Endothelial cell of umbilical vein (primary cell): ENCODE data around the gene DERL3. TPM values are rescaled to one million over a fixed set of nuclear protein-coding genes. Genes with fewer than 3 reads are reported as not detected.

Source experiments
- BruUV-seq: library from RNA; stranded (reverse); fragments of 400-500 nt; replicated peaks from 2 replicates; lab custom pipeline; 2021; lab: Mats Ljungman, UMichigan
- CTCF ChIA-PET: fragments of 300-600, 350-600 bp; sonication (Branson Sonifier 250); formaldehyde crosslinking; loops from one replicate; lab custom pipeline; 2021; ENCODE audit warnings: antibody characterized with exemption, inconsistent platforms; lab: Charles Lee
- POLR2A ChIA-PET: fragments of 300-600, 350-600 bp; sonication (Branson Sonifier 250); formaldehyde crosslinking; loops from one replicate; lab custom pipeline; 2021; ENCODE audit warnings: antibody characterized with exemption, inconsistent platforms; lab: Charles Lee
- DNase-seq: peaks from one replicate; pipeline ENCODE4 v3.0.0-alpha.2; 2011; ENCODE audit warnings: low read depth, low spot score
- FAIRE-seq: peaks from 2 replicates; lab custom pipeline; 2011; peaks lifted over from hg19 to GRCh38; lab: Jason Lieb, UNC
- H2AFZ ChIP-seq: 2 replicates; pipeline ENCODE4 v1.6.0; 2012; ENCODE audit warnings: low read depth, low read length, control low read depth, inconsistent platforms
- H3K27ac ChIP-seq: 2 replicates; pipeline ENCODE4 v1.5.1; 2011; ENCODE audit warnings: low read depth, mild to moderate bottlenecking, control low read depth, low read length, moderate library complexity; ENCODE audit not compliant: insufficient read depth
- H3K27me3 ChIP-seq, 2 experiments: 2 replicates each; pipeline versions ENCODE4 v1.6.0 to v1.6.1; 2011; ENCODE audit warnings: low read length in 2 of 2, mixed read lengths in 1 of 2; ENCODE audit not compliant: control insufficient read depth in 2 of 2, insufficient read depth in 2 of 2
- H3K36me3 ChIP-seq, 2 experiments: 2 replicates in 1 of 2; 3 replicates in 1 of 2; pipeline ENCODE4 v1.5.1; 2011; ENCODE audit warnings: low read length in 2 of 2, mild to moderate bottlenecking in 1 of 2, moderate library complexity in 1 of 2; ENCODE audit not compliant: control insufficient read depth in 2 of 2, insufficient read depth in 2 of 2; ENCODE audit errors: extremely low read depth in 1 of 2
- H3K4me1 ChIP-seq: 3 replicates; pipeline ENCODE4 v1.5.1; 2011; ENCODE audit warnings: mild to moderate bottlenecking, low read length; ENCODE audit not compliant: control insufficient read depth, insufficient read depth; ENCODE audit errors: extremely low read depth
- H3K4me2 ChIP-seq: 2 replicates; pipeline ENCODE4 v1.6.1; 2011; ENCODE audit warnings: low read length, control low read depth, mixed read lengths; ENCODE audit not compliant: insufficient read depth
- H3K4me3 ChIP-seq, 3 experiments: fragments of 200-600 bp in 1 of 3; sonication (generic), shearing (Covaris generic) in 1 of 3; replicated peaks in 1 of 3; 2 replicates each; pipeline ENCODE4 v1.5.1; 2011 to 2016; ENCODE audit warnings: control low read depth in 3 of 3, low read length in 3 of 3, mild to moderate bottlenecking in 2 of 3, inconsistent platforms in 1 of 3, low read depth in 1 of 3, moderate library complexity in 1 of 3; ENCODE audit not compliant: insufficient read depth in 1 of 3
- H3K79me2 ChIP-seq: 2 replicates; pipeline ENCODE4 v1.6.0; 2012; ENCODE audit warnings: low read length, inconsistent platforms; ENCODE audit not compliant: control insufficient read depth, insufficient read depth
- H3K9ac ChIP-seq: replicated peaks from 2 replicates; pipeline ENCODE3; 2011; ENCODE audit warnings: low read length, control low read depth; ENCODE audit not compliant: insufficient read depth; ENCODE audit errors: extremely low read depth
- H3K9me1 ChIP-seq: replicated peaks from 3 replicates; pipeline ENCODE4 v1.6.0; 2011; ENCODE audit warnings: mild to moderate bottlenecking, low read length; ENCODE audit not compliant: control insufficient read depth, insufficient read depth; ENCODE audit errors: extremely low read depth
- H3K9me3 ChIP-seq: replicated peaks from 2 replicates; pipeline ENCODE4 v1.5.1; 2012; ENCODE audit warnings: low read length, inconsistent platforms; ENCODE audit not compliant: control insufficient read depth, insufficient read depth
- H4K20me1 ChIP-seq: replicated peaks from 2 replicates; pipeline ENCODE3; 2011; ENCODE audit warnings: mild to moderate bottlenecking, low read length; ENCODE audit not compliant: control insufficient read depth, insufficient read depth; ENCODE audit errors: extremely low read depth
- CTCF ChIP-seq, 2 donors: IDR thresholded peaks; 1 replicate in 1 of 2; 2 replicates in 1 of 2; pipeline ENCODE4 v1.5.1; 2011; ENCODE audit warnings: low read length in 2 of 2, mild to moderate bottlenecking in 2 of 2, moderate library complexity in 2 of 2, control low read depth in 1 of 2, inconsistent platforms in 1 of 2, low read depth in 1 of 2; ENCODE audit not compliant: insufficient read depth in 1 of 2; ENCODE audit errors: extremely low read depth in 1 of 2
- EZH2 ChIP-seq: IDR thresholded peaks from 2 replicates; pipeline ENCODE4 v1.6.1; 2012; ENCODE audit warnings: borderline replicate concordance, low read depth, mild to moderate bottlenecking, moderate library complexity, low read length, inconsistent platforms; ENCODE audit not compliant: severe bottlenecking
- FOS ChIP-seq: IDR thresholded peaks from 2 replicates; pipeline ENCODE4 v1.6.1; 2011; ENCODE audit warnings: mild to moderate bottlenecking, low read length, moderate library complexity, borderline replicate concordance; ENCODE audit not compliant: insufficient read depth
- GATA2 ChIP-seq: IDR thresholded peaks from 2 replicates; pipeline ENCODE4 v1.7.0; 2011; ENCODE audit warnings: low read depth, mild to moderate bottlenecking, moderate library complexity, mixed read lengths, low read length; ENCODE audit not compliant: insufficient read length, insufficient read depth
- JUN ChIP-seq: IDR thresholded peaks from 2 replicates; pipeline ENCODE4 v1.6.1; 2011; ENCODE audit warnings: borderline replicate concordance, low read depth; ENCODE audit not compliant: insufficient read length, insufficient read depth
- MAX ChIP-seq: IDR thresholded peaks from 2 replicates; pipeline ENCODE4 v1.6.1; 2011; ENCODE audit not compliant: insufficient read depth, insufficient read length
- MYC ChIP-seq: IDR thresholded peaks from one replicate; pipeline ENCODE4 v1.6.1; 2011; ENCODE audit warnings: mild to moderate bottlenecking, low read depth, low read length
- POLR2A ChIP-seq: IDR thresholded peaks from 2 replicates; pipeline ENCODE4 v1.6.1; 2012; ENCODE audit warnings: low read depth, mild to moderate bottlenecking, control low read depth, low read length
- POLR2AphosphoS5 ChIP-seq: IDR thresholded peaks from 2 replicates; pipeline ENCODE4 v1.6.1; 2012; ENCODE audit warnings: low read depth, mild to moderate bottlenecking, control low read depth, low read length, moderate library complexity; ENCODE audit not compliant: insufficient read depth
- dilution Hi-C: fragments of 300-500 bp; cut with MboI; formaldehyde crosslinking; loops from one replicate; pipeline ENCODE4 v1.15.0; 2019; ENCODE audit warnings: low sequenced_read_pairs; ENCODE audit not compliant: extremely low pct_ligation_motif_present
- intact Hi-C: fragments of 100-400 bp; cut with micrococcal nuclease; formaldehyde crosslinking; loops from one replicate; pipeline ENCODE4 v1.10.0; 2022
- polyA plus RNA-seq, 4 experiments: library from polyadenylated mRNA; depleted of rRNA in 3 of 4; stranded (reverse) in 3 of 4; unstranded in 1 of 4; fragments of >200 nt; gene quantifications; 2 replicates each; pipeline versions ENCODE4 v1.2.1 to v1.2.3, GENCODE V29; 2011 to 2012; ENCODE audit warnings: missing spikeins in 1 of 4
- total RNA-seq: library from RNA; stranded (reverse); gene quantifications from 2 replicates; pipeline ENCODE4 v1.2.3, GENCODE V29; 2021

DERL3 gene
- total and polyA plus RNA-seq, 2 donors (not counting 3 experiments of a cell fraction or from before 2014, with no cell fraction given): 3.4 to 3.8 TPM

GRCh38 chr22:23786752-23787599 is 51.8 kb downstream of the DERL3 start, which contains the start of gene SMARCB1:
TSS of gene SMARCB1 (plus strand) at chr22:23786966. CDS start at chr22:23787170, 204 bp downstream.
- H3K27me3 ChIP-seq: no peaks in the 10 kb centered on the region
- H3K9me3 ChIP-seq: no peaks in the 10 kb centered on the region
- H3K27ac ChIP-seq: peak within 1 kb of the TSS; percentile 92
- H4K20me1 ChIP-seq: peaks cover 2% of the 10 kb centered on the region
- H3K4me1 ChIP-seq: peaks cover 13% of the 10 kb centered on the region
- peak; percentile 84 for DNase-seq
- TF ChIP-seq POLR2A (peak; percentile 75), GATA2 (no peak), MAX (no peak), JUN (no peak), FOS (no peak), EZH2 (no peak), POLR2AphosphoS5 (peak; percentile 74), CTCF (IDR thresholded peaks at IDR 0.05; ENCODE audit: extremely low read depth in 1 of 2, insufficient read depth in 1 of 2, low read depth in 1 of 2, low read length in 2 of 2) (no peak), MYC (no peak)
- ChIA-PET POLR2A (interaction anchor here (1.0 kb wide), 1 partner anchor 16 kb away, joined by 3 read pairs; no protein-coding TSS in a partner anchor), CTCF (interaction anchor here (0.5 to 3.5 kb wide), 7 partner anchors 9 to 71 kb away, joined by 3 to 15 read pairs (median 6); partner anchors contain the start of genes MMP11 and SLC2A11)
- peak within 1 kb of the TSS; percentile 76 for H2AFZ ChIP-seq
- H3K4me3 ChIP-seq: peak within 1 kb of the TSS; percentile 19 to 81 (median 78)
- H3K4me2 ChIP-seq: peak within 1 kb of the TSS; percentile 89
- FAIRE-seq: peak; percentile 81
- dilution Hi-C loops (no loop called here), intact Hi-C loops (loop anchor here (1.0 to 5.0 kb wide), 2 partner anchors 16 to 50 kb away; partner anchors contain the start of gene DERL3)
- H3K79me2 ChIP-seq: peaks cover 47% of the 10 kb centered on the region
- H3K9me1 ChIP-seq: no peaks in the 10 kb centered on the region
- peaks cover 0 to 3% of the 10 kb centered on the region in 2 experiments for H3K36me3 ChIP-seq
- H3K9ac ChIP-seq: peak within 1 kb of the TSS; percentile 99
- BruUV-seq: no TSS peak
